Fibroblast of lung (primary cell): ENCODE data around the gene HOPX. TPM values are rescaled to one million over a fixed set of nuclear protein-coding genes. Genes with fewer than 3 reads are reported as not detected.
"Not testable (repeated sequence)": the region's sequence is repeated elsewhere in the genome, so short reads cannot be mapped to it uniquely, and the experiment has no call there.

ENCODE experiments used
- DNase-seq, 2 donors: peaks; one replicate each; pipeline versions ENCODE4 v3.0.0 to v3.0.0-alpha.2; 2010; ENCODE audit warnings: low read depth in 2 of 2
- H2AFZ ChIP-seq: 2 replicates; pipeline ENCODE4 v1.5.1; 2012; ENCODE audit warnings: low read length, control low read depth, inconsistent platforms
- H3K27ac ChIP-seq: 2 replicates; pipeline ENCODE4 v1.5.1; 2011; ENCODE audit warnings: low read length, control low read depth; ENCODE audit not compliant: insufficient read depth
- H3K27me3 ChIP-seq: 2 replicates; pipeline ENCODE4 v1.5.1; 2011; ENCODE audit warnings: mild to moderate bottlenecking, low read length; ENCODE audit not compliant: control insufficient read depth, insufficient read depth
- H3K36me3 ChIP-seq: 2 replicates; pipeline ENCODE4 v1.5.1; 2011; ENCODE audit warnings: low read length; ENCODE audit not compliant: control insufficient read depth, insufficient read depth
- H3K4me1 ChIP-seq: 2 replicates; pipeline ENCODE4 v1.5.1; 2011; ENCODE audit warnings: low read length; ENCODE audit not compliant: control insufficient read depth, insufficient read depth; ENCODE audit errors: extremely low read depth
- H3K4me2 ChIP-seq: 2 replicates; pipeline ENCODE4 v1.5.1; 2011; ENCODE audit warnings: low read length, control low read depth; ENCODE audit not compliant: insufficient read depth; ENCODE audit errors: extremely low read depth
- H3K4me3 ChIP-seq, 4 experiments: fragments of 200-600 bp in 1 of 4; sonication (generic) in 1 of 4; replicated peaks in 1 of 4; 2 replicates each; pipeline ENCODE4 v1.5.1; 2011 to 2016; ENCODE audit warnings: low read length in 4 of 4, low read depth in 3 of 4, mild to moderate bottlenecking in 3 of 4, control low read depth in 2 of 4, inconsistent platforms in 1 of 4, mixed read lengths in 1 of 4; ENCODE audit not compliant: insufficient read depth in 1 of 4; ENCODE audit errors: control extremely low read depth in 1 of 4
- H3K79me2 ChIP-seq: 2 replicates; pipeline ENCODE4 v1.5.1; 2012; ENCODE audit warnings: mild to moderate bottlenecking, low read length, inconsistent platforms; ENCODE audit not compliant: control insufficient read depth, insufficient read depth
- H3K9ac ChIP-seq: 2 replicates; pipeline ENCODE4 v1.5.1; 2011; ENCODE audit warnings: mild to moderate bottlenecking, low read length, control low read depth; ENCODE audit not compliant: insufficient read depth
- H3K9me3 ChIP-seq: 2 replicates; pipeline ENCODE4 v1.5.1; 2012; ENCODE audit warnings: low read depth, low read length; ENCODE audit not compliant: control insufficient read depth, insufficient read depth
- H4K20me1 ChIP-seq: 2 replicates; pipeline ENCODE4 v1.5.1; 2011; ENCODE audit warnings: low read length; ENCODE audit not compliant: control insufficient read depth, insufficient read depth; ENCODE audit errors: extremely low read depth
- EZH2 ChIP-seq: IDR thresholded peaks from 2 replicates; pipeline ENCODE4 v1.5.1; 2012; ENCODE audit warnings: low read length, control low read depth, mild to moderate bottlenecking; ENCODE audit errors: missing control alignments
- polyA plus RNA-seq, 2 donors: library from polyadenylated mRNA; depleted of rRNA in 1 of 2; stranded (reverse) in 1 of 2; unstranded in 1 of 2; fragments of >200 nt; gene quantifications; 2 replicates each; pipeline ENCODE4 v1.2.1, GENCODE V29; 2011 to 2012; ENCODE audit warnings: missing spikeins in 1 of 2
- total RNA-seq: library from RNA; depleted of rRNA; stranded (reverse); fragments of >200 nt; gene quantifications from 2 replicates; pipeline ENCODE4 v1.2.1, GENCODE V29; 2014
- TF ChIP-seq, protein P1 (sequence below), 2 donors: IDR thresholded peaks in 1 of 2; conservative IDR thresholded peaks in 1 of 2; 1 replicate in 1 of 2; 2 replicates in 1 of 2; pipeline ENCODE4 v1.5.1; 2011 to 2012; ENCODE audit warnings: low read length in 2 of 2, control low read depth in 1 of 2, inconsistent platforms in 1 of 2, low read depth in 1 of 2, mild to moderate bottlenecking in 1 of 2

Gene HOPX
- total and polyA plus RNA-seq, 2 donors (not counting 1 experiment from before 2014, with no cell fraction given): 2.4 to 11.4 TPM

GRCh38 chr4:56640621-56641493 lies 40.2 kb downstream of the HOPX start:
- no peak for DNase-seq
- no peak overlapping the region for H3K4me2 ChIP-seq
- H3K4me3 ChIP-seq: no peak overlapping the region
- H2AFZ ChIP-seq: no peak overlapping the region
- no peaks in the 10 kb centered on the region for H3K79me2 ChIP-seq
- no peak for TF ChIP-seq EZH2
- TF ChIP-seq, protein P1, sequence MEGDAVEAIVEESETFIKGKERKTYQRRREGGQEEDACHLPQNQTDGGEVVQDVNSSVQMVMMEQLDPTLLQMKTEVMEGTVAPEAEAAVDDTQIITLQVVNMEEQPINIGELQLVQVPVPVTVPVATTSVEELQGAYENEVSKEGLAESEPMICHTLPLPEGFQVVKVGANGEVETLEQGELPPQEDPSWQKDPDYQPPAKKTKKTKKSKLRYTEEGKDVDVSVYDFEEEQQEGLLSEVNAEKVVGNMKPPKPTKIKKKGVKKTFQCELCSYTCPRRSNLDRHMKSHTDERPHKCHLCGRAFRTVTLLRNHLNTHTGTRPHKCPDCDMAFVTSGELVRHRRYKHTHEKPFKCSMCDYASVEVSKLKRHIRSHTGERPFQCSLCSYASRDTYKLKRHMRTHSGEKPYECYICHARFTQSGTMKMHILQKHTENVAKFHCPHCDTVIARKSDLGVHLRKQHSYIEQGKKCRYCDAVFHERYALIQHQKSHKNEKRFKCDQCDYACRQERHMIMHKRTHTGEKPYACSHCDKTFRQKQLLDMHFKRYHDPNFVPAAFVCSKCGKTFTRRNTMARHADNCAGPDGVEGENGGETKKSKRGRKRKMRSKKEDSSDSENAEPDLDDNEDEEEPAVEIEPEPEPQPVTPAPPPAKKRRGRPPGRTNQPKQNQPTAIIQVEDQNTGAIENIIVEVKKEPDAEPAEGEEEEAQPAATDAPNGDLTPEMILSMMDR (conservative IDR thresholded peaks at IDR 0.05 in 1 of 2, IDR thresholded peaks at IDR 0.05 in 1 of 2; ENCODE audit: low read depth in 1 of 2, low read length in 2 of 2): no peak
- H4K20me1 ChIP-seq: no peaks in the 10 kb centered on the region
- H3K27ac ChIP-seq: peak overlapping the region; percentile 26
- peaks cover 10% of the 10 kb centered on the region for H3K4me1 ChIP-seq
- no peaks in the 10 kb centered on the region for H3K36me3 ChIP-seq
- no peaks in the 10 kb centered on the region for H3K27me3 ChIP-seq
- no peak overlapping the region for H3K9ac ChIP-seq
- no peaks in the 10 kb centered on the region for H3K9me3 ChIP-seq

- Histone ChIP-seq H3K79me2 (no peaks in the 10 kb centered on the region), H3K4me2 (no peak overlapping the region), H3K27ac (no peak overlapping the region), H3K27me3 (no peaks in the 10 kb centered on the region), H3K9me3 (no peaks in the 10 kb centered on the region), H3K4me1 (peaks cover 10% of the 10 kb centered on the region), H4K20me1 (no peaks in the 10 kb centered on the region), H3K9ac (no peak overlapping the region), H3K4me3 (no peak overlapping the region), H3K36me3 (no peaks in the 10 kb centered on the region), H2AFZ (no peak overlapping the region)
- TF ChIP-seq, protein P1 (conservative IDR thresholded peaks at IDR 0.05 in 1 of 2, IDR thresholded peaks at IDR 0.05 in 1 of 2; ENCODE audit: low read depth in 1 of 2, low read length in 2 of 2): no peak
- no peak for TF ChIP-seq EZH2
- DNase-seq: no peak
Observed at GRCh38 chr4:56637791-56638190, 43.3 kb downstream of the HOPX start.

DNA sequence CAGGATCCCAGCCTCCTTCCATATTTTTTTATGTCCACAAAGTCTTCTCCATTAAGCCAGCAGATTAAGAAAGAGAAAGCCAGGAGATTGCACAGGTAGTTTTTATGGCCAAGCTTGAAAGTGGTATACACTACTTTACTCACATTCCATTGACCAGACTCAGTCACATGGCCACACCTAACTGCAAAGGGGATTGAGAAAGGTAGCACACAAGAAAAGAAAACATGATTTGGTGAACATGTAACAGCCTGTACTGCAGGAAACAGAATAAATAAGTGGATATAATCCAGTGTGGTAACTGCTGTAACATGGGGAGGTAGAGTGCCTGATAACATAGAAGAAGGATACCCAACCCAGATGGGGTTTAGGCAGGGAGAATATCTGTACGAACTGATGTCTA lies 43.9 kb downstream of the HOPX start:
- DNase-seq: no peak
- Histone ChIP-seq H4K20me1 (no peaks in the 10 kb centered on the region), H2AFZ (no peak overlapping the region), H3K9ac (no peak overlapping the region), H3K36me3 (no peaks in the 10 kb centered on the region), H3K4me1 (peaks cover 8% of the 10 kb centered on the region), H3K4me2 (no peak overlapping the region), H3K27me3 (no peaks in the 10 kb centered on the region), H3K9me3 (no peaks in the 10 kb centered on the region), H3K27ac (no peak overlapping the region), H3K79me2 (no peaks in the 10 kb centered on the region), H3K4me3 (no peak overlapping the region)
- TF ChIP-seq EZH2: no peak
- TF ChIP-seq, protein P1 (conservative IDR thresholded peaks at IDR 0.05 in 1 of 2, IDR thresholded peaks at IDR 0.05 in 1 of 2; ENCODE audit: low read depth in 1 of 2, low read length in 2 of 2): no peak

DNA sequence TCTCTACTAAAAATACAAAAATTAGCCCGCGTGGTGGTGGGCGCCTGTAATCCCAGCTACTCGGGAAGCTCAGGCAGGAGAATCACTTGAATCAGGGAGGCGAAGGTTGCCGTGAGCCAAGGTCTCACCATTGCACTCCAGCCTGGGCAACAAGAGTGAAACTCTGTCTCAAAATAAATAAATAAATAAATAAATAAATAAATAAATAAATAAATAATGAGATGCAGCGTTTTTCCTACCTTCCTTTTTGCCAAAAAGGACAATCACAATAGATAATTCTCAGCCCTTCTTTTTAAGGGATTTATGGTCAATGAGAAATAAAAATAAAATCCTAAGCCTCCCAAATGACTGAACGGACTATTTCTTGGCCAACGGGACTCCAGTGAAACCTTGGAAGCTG lies 46.1 kb downstream of the HOPX start:
- not testable (repeated sequence) for H3K9ac ChIP-seq, H3K4me1 ChIP-seq, H2AFZ ChIP-seq, H3K4me2 ChIP-seq, H3K9me3 ChIP-seq, H3K27me3 ChIP-seq, H3K36me3 ChIP-seq, H3K27ac ChIP-seq, H3K4me3 ChIP-seq, H3K79me2 ChIP-seq, H4K20me1 ChIP-seq, DNase-seq
